Colonic mucosa (tissue), 4 donors: ENCODE measurements around the gene ARMC3. TPM values are rescaled to one million over a fixed set of nuclear protein-coding genes. Genes with fewer than 3 reads are reported as not detected.
"Not testable (repeated sequence)": the region's sequence is repeated elsewhere in the genome, so short reads cannot be mapped to it uniquely, and the experiment has no call there.

ENCODE experiments used
- DNase-seq: peaks from one replicate; pipeline ENCODE4 v3.0.0-alpha.2; 2020
- H3K27ac ChIP-seq: fragments of 200-600 bp; one replicate; pipeline ENCODE4 v1.8.0; 2021
- H3K27me3 ChIP-seq: fragments of 200-600 bp; one replicate; pipeline ENCODE4 v1.8.0; 2021
- H3K36me3 ChIP-seq: fragments of 200-600 bp; one replicate; pipeline ENCODE4 v1.8.0; 2021
- H3K4me1 ChIP-seq: fragments of 200-600 bp; one replicate; pipeline ENCODE4 v1.8.0; 2021; ENCODE audit warnings: mild to moderate bottlenecking
- H3K4me3 ChIP-seq: fragments of 200-600 bp; one replicate; pipeline ENCODE4 v1.8.0; 2021
- H3K9ac ChIP-seq, 2 donors: one replicate each; pipeline ENCODE4 v1.7.0; 2013; ENCODE audit warnings: control low read depth in 2 of 2, low read depth in 2 of 2, low read length in 2 of 2
- H3K9me3 ChIP-seq: fragments of 200-600 bp; one replicate; pipeline ENCODE4 v1.8.0; 2021
- intact Hi-C: fragments of 100-400 bp; cut with DNase I; formaldehyde crosslinking; loops from one replicate; pipeline ENCODE4 v1.14.1; 2022
- total RNA-seq, 2 donors: library from RNA; stranded (reverse); fragmentation: NEBNext Ultra II Directional in 1 of 2; extraction: Animal tissue kit (Norgen Biotek cat#: 25700) in 1 of 2; gene quantifications; one replicate each; pipeline ENCODE4 v1.2.1, GENCODE V29; 2021
- TF ChIP-seq, protein P1 (sequence below): fragments of 200-600 bp; IDR thresholded peaks from one replicate; pipeline ENCODE4 v1.8.0; 2022; ENCODE audit warnings: antibody characterized with exemption, mild to moderate bottlenecking
- donor health status: healthy.
- donor health status: DM: no; HTN: no; CAD: no.
- donor health status: DM: no; HTN: no; CAD: no.

Gene ARMC3
- total RNA-seq, 2 donors from 2014 or later: not detected

DNA sequence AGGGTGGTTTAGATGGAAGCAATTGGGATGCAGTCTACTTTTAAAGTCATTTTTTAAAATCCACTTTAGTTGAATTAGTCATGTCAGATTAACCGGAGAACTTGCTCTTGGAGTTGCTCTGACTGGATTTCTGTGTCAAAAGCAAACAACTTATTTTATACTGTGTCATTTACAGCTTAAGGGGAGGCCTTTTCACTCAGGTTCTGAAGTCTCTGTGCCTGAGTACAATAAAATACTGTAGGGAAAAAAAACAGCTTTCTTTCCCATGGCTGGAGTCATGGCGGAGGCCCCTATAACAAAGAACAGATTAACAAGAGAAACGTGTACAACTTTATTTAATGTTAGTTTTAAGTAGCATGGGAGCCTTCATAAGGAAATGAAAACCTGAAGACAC lies 128.3 kb downstream of the ARMC3 start:
- TF ChIP-seq, protein P1, sequence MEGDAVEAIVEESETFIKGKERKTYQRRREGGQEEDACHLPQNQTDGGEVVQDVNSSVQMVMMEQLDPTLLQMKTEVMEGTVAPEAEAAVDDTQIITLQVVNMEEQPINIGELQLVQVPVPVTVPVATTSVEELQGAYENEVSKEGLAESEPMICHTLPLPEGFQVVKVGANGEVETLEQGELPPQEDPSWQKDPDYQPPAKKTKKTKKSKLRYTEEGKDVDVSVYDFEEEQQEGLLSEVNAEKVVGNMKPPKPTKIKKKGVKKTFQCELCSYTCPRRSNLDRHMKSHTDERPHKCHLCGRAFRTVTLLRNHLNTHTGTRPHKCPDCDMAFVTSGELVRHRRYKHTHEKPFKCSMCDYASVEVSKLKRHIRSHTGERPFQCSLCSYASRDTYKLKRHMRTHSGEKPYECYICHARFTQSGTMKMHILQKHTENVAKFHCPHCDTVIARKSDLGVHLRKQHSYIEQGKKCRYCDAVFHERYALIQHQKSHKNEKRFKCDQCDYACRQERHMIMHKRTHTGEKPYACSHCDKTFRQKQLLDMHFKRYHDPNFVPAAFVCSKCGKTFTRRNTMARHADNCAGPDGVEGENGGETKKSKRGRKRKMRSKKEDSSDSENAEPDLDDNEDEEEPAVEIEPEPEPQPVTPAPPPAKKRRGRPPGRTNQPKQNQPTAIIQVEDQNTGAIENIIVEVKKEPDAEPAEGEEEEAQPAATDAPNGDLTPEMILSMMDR: no peak
- H3K27me3 ChIP-seq: no peaks in the 10 kb centered on the region
- no peak overlapping the region for H3K9ac ChIP-seq
- no peak for DNase-seq
- H3K9me3 ChIP-seq: no peaks in the 10 kb centered on the region
- no peak overlapping the region for H3K4me3 ChIP-seq
- intact Hi-C loops: no loop called here
- H3K27ac ChIP-seq: no peak overlapping the region
- H3K4me1 ChIP-seq: no peaks in the 10 kb centered on the region
- H3K36me3 ChIP-seq: no peaks in the 10 kb centered on the region

DNA sequence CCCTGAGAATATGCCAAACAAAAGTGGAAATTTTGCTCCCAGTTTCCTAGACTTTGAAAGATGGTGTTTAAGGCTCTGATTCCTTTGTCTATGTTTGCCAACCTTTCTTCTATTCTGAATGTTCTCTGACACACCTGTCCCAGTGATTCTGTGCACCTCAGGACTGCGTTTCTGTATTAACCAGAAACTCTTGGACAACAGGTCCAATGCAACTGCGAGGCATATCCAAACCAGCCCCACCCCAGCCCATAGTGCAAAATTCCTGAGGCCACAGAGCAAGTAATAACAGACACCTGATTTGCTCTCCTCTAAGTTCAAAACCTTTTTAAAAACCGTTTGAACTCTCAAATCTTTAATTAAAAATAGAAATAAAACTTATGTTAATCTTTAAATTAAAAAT lies 130.5 kb downstream of the ARMC3 start:
- intact Hi-C loops: no loop called here
- TF ChIP-seq, protein P1: no peak
- no peak for DNase-seq

DNA sequence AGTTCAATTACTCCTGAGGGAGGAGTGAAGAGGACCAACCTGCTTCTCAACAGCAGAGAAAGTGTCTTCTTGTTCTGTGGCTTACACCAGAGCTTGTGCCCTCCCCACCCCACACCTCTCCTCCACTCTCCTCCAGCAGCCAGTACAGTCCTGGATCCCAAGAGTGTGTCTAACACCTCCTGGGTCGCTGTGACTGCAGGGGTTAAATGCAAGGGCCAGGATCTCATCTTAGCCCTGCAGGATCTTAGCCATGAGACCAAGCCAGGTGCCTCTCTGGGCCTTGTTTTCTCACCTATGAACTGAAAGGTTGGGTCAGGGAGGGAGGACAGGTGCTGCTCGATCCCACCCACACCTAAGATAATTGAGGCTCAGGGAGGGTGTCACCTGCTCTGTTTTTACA lies 133.1 kb downstream of the ARMC3 start:
- Histone ChIP-seq H3K27ac (no peak overlapping the region), H3K4me3 (no peak overlapping the region), H3K9ac (no peak overlapping the region), H3K4me1 (peaks cover 8% of the 10 kb centered on the region), H3K36me3 (no peaks in the 10 kb centered on the region), H3K9me3 (no peaks in the 10 kb centered on the region), H3K27me3 (no peaks in the 10 kb centered on the region)
- intact Hi-C loops: loop anchor here (10.0 kb wide), 2 partner anchors 486 to 1056 kb away; partner anchors contain the start of gene DNAJC1
- no peak for DNase-seq
- TF ChIP-seq, protein P1: no peak

More for the DNA sequence above, 130.5 kb downstream of the ARMC3 start:
- Histone ChIP-seq H3K4me1 (no peaks in the 10 kb centered on the region), H3K9ac (no peak overlapping the region), H3K27me3 (no peaks in the 10 kb centered on the region), H3K9me3 (no peaks in the 10 kb centered on the region), H3K4me3 (no peak overlapping the region), H3K36me3 (no peaks in the 10 kb centered on the region), H3K27ac (no peak overlapping the region)

DNA sequence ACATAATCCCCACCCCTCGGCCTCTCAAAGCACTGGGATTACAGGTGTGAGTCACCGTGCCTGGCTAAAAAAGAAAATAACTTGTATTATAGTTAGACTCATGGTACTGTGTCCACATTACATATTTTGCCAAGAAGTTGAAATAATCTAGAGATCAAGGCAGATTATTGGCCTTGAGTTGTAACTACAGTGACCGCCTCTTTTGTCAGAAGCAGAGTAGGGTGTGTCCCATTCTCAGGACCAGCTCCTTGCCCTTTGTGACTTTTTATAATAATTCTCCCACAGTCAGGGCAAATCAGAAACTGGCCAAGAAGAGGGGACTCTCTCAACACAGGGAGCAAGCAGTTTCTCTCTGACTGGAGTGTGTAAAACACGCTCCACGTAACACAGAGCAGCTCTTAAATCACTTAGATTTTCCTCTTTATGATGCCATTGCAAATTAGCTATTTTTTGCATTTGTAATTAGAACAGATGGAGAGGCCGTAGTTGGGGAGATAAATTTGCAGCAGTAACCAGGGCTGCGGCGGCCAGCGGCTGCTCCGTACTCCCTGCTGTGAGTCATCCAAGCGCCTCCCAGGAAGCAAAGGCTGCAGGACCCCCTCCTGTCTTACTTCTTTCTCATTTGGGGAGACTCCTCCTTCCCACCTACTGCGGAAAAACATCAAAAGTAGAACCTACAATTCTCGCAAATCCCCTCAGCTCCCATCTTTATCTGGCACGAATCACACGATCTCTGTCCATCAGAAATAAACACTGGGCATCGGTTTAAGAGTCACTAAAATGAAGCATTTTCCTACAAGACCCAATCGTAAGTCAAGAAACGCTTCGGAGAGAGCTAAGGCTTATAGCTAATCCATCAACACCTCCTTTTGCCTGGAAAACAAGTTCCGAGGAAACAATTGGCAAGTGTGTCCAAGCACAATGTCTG lies 135.5 kb downstream of the ARMC3 start:
- peaks cover 8% of the 10 kb centered on the region for H3K4me1 ChIP-seq
- intact Hi-C loops: loop anchor here (10.0 kb wide), 2 partner anchors 489 to 1059 kb away; partner anchors contain the start of gene DNAJC1
- no peak overlapping the region for H3K4me3 ChIP-seq
- DNase-seq: no peak
- no peaks in the 10 kb centered on the region for H3K27me3 ChIP-seq
- H3K9ac ChIP-seq: no peak overlapping the region
- no peak overlapping the region for H3K27ac ChIP-seq
- TF ChIP-seq, protein P1: no peak
- H3K36me3 ChIP-seq: no peaks in the 10 kb centered on the region
- H3K9me3 ChIP-seq: no peaks in the 10 kb centered on the region

DNA sequence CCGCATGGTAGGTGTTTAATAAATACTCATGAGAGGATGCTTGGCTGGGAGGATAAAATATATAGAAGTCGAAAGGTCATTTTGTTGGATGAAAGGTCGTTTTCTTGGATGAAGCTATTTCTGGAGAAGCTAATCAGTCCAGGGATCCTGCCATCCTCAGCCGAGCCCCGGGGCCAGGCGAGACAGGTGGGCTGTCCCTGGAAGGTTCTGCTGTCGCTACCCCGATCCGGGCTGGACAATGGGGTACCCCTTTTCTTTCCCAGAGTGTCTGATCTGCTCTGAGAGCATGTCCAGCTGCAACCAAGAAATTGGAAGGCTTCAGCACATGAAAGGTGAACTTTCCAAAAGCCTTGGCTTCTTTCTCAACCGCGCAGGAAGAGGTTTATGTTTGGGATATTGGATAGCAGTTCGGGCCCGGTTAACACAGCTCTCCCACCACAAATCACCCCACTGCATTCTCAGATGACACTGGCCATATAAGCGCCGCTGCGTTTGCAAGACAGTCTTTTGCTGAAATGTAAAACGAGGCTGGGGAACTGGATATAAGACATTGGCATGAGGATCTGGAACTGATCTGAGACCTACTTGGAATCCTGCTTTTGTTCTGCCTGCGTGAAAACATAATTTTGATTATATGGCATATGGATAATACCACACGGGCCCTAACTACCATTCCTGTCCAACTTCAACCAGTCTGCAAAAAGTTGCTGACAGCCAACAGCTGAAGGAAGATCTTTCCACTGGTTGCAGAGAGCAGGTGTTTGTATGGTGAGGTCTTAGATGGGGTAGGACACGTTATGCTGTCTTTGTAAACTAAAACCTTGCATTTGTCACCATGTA lies 136.3 kb downstream of the ARMC3 start:
- Histone ChIP-seq H3K9me3 (no peaks in the 10 kb centered on the region), H3K4me1 (peaks cover 8% of the 10 kb centered on the region), H3K27ac (no peak overlapping the region), H3K27me3 (no peaks in the 10 kb centered on the region), H3K9ac (no peak overlapping the region), H3K4me3 (no peak overlapping the region), H3K36me3 (no peaks in the 10 kb centered on the region)
- intact Hi-C loops: loop anchor here (10.0 kb wide), 2 partner anchors 489 to 1059 kb away; partner anchors contain the start of gene DNAJC1
- TF ChIP-seq, protein P1: no peak
- DNase-seq: no peak

DNA sequence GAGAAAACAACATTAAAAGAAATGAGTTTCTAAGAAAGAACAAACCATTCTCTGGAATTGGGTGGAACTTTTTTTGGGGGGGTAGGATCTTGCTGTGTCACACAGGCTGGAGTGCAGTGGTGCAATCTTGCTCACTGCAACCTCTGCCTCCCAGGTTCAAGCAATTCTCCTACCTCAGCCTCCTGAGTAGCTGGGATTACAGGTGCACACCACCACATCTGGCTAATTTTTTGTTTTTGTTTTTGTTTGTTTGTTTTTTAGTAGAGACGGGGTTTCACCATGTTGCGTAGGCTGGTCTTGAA lies 136.9 kb downstream of the ARMC3 start:
- not testable (repeated sequence) for H3K27me3 ChIP-seq, H3K36me3 ChIP-seq, H3K4me3 ChIP-seq, H3K9ac ChIP-seq, H3K9me3 ChIP-seq, DNase-seq, H3K27ac ChIP-seq, H3K4me1 ChIP-seq
- intact Hi-C loops: loop anchor here (5.0 to 10.0 kb wide), 3 partner anchors 77 to 1060 kb away; partner anchors contain the start of gene DNAJC1
